Measurements from ENCODE around the gene UBE2G1. TPM values are rescaled to one million over a fixed set of nuclear protein-coding genes. Genes with fewer than 3 reads are reported as not detected.

UBE2G1 gene
- total and polyA plus RNA-seq, 2 of the 13 experiments (the other 11 are each of a cell fraction or from before 2014, with no cell fraction given) = 27.9 to 42.6 TPM

DNA sequence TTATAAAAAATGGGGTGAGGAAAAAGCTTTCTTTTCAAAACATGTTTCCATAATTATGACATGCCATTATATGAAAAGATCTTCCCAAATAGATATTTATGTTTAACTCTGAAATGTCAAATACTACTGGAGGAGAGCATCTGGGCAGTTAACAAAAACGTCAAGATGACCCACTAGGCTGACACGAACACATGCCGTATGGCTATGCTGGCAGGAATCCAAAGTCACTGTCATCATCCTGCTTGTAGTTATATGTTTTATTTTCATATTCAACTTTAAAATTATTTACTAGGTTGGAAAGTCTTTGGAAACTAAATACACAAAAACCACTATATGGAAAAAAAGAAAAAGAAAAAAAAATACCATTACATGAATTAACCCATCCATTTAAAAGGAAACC, 130.0 kb downstream of the UBE2G1 start (continued):
- TF ChIP-seq, protein P1, sequence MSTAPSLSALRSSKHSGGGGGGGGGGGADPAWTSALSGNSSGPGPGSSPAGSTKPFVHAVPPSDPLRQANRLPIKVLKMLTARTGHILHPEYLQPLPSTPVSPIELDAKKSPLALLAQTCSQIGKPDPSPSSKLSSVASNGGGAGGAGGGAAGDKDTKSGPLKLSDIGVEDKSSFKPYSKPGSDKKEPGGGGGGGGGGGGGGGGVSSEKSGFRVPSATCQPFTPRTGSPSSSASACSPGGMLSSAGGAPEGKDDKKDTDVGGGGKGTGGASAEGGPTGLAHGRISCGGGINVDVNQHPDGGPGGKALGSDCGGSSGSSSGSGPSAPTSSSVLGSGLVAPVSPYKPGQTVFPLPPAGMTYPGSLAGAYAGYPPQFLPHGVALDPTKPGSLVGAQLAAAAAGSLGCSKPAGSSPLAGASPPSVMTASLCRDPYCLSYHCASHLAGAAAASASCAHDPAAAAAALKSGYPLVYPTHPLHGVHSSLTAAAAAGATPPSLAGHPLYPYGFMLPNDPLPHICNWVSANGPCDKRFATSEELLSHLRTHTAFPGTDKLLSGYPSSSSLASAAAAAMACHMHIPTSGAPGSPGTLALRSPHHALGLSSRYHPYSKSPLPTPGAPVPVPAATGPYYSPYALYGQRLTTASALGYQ (CRISPR knock-in tag; IDR thresholded peaks at IDR 0.05) = no peak
- TF ChIP-seq MBNL3 (CRISPR knock-in tag; conservative IDR thresholded peaks at IDR 0.05) (no peak), ZNF331 (CRISPR knock-in tag; IDR thresholded peaks at IDR 0.05) (no peak), ZFP37 (CRISPR knock-in tag; IDR thresholded peaks at IDR 0.05; ENCODE audit: borderline replicate concordance) (no peak), ZNF792 (CRISPR knock-in tag; IDR thresholded peaks at IDR 0.05) (no peak)

DNA sequence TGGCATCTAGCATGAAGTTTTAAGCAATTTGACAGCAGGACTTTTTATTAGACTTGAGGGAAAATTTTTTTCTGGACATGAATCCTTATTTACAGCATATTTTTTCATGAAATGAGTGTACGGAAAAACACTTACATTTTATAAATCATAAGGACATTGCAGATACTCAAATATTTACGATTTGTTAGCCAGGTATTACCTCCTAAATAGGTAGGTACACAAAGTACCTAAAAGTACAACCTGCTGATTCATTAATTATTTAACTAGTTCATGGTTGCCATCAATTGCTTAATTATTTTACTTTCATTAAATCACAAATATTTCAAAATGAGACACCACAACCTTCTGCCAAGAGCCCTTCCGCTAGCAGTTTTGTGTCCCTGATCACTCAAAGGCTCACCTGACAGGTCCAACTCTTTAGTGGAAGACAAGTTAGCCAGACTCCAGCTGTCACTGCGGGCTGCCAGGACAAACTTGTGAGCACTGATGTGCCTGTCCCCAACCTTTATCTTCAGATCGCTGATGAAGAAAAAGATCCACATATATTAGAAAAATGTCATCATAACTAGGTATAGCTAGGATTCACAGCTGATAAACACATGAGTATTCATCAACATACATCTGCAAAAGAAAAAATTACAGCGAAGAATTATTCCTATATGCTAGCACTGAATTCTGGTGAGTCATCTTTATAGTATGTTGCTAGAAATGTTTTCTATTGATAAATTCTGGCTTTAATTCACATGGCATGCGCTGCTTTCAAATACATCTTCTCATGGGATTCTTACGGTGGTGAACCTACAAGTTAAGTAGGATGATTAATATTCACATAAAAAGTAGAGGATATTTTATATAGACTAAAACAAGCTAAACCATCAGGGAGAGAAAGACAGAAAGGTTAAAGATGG, 130.8 kb downstream of the UBE2G1 start:
- intact Hi-C loops (cut with micrococcal nuclease; ENCODE audit: unreplicated experiment) (no loop called here), in situ Hi-C loops (cut with HindIII; ENCODE audit: extremely low pct_ligation_motif_present, low pct_unique_long_range_greater_than_20kb) (no loop called here)
- Histone ChIP-seq H3K27ac (ENCODE audit: extremely low read length, insufficient read depth, low read length) (no peak overlapping the region), H2AFZ (ENCODE audit: low read length) (no peak overlapping the region), H4K20me1 (ENCODE audit: insufficient read depth, low read length) (no peaks in the 10 kb centered on the region), H3K36me3 (replicated peaks in 1 of 2; ENCODE audit: control insufficient read depth in 1 of 2, insufficient read depth in 2 of 2, low read length in 2 of 2) (peaks cover 9 to 50% of the 10 kb centered on the region in 2 experiments), H3K9ac (ENCODE audit: insufficient read depth, low read depth, low read length) (no peak overlapping the region), H3K27me3 (ENCODE audit: control insufficient read depth in 1 of 2, insufficient read depth in 2 of 2, low read length in 2 of 2) (no peaks in the 10 kb centered on the region), H3K9me3 (ENCODE audit: low read length) (no peaks in the 10 kb centered on the region), H3K4me1 (ENCODE audit: insufficient read depth, low read length) (no peaks in the 10 kb centered on the region), H3K4me3 (replicated peaks in 1 of 3; ENCODE audit: insufficient read depth in 1 of 3, low read depth in 2 of 3, low read length in 3 of 3) (no peak overlapping the region), H3K79me2 (ENCODE audit: insufficient read depth, low read length) (no peaks in the 10 kb centered on the region), H3K4me2 (ENCODE audit: low read depth, low read length) (no peak overlapping the region)
- 96% methylated on average over 8 of the region's 8 CpGs for WGBS (ENCODE audit: low lambda C conversion rate)
- FAIRE-seq = no peak
- ChIA-PET CTCF (ENCODE audit: low intra/inter-chr PET ratio, low total read pairs) (no interaction called here), POLR2A (no interaction called here)
- no peak for DNase-seq (ENCODE audit: low spot score)
- no TSS peak for BruUV-seq (replicated peaks)
- ATAC-seq = no peak
- TF ChIP-seq, protein P2, sequence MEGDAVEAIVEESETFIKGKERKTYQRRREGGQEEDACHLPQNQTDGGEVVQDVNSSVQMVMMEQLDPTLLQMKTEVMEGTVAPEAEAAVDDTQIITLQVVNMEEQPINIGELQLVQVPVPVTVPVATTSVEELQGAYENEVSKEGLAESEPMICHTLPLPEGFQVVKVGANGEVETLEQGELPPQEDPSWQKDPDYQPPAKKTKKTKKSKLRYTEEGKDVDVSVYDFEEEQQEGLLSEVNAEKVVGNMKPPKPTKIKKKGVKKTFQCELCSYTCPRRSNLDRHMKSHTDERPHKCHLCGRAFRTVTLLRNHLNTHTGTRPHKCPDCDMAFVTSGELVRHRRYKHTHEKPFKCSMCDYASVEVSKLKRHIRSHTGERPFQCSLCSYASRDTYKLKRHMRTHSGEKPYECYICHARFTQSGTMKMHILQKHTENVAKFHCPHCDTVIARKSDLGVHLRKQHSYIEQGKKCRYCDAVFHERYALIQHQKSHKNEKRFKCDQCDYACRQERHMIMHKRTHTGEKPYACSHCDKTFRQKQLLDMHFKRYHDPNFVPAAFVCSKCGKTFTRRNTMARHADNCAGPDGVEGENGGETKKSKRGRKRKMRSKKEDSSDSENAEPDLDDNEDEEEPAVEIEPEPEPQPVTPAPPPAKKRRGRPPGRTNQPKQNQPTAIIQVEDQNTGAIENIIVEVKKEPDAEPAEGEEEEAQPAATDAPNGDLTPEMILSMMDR (CRISPR knock-in tag; IDR thresholded peaks at IDR 0.05) = no peak

Measured in HepG2 (cell line).